ENCODE data around the gene CADM2.

CADM2 gene

DNA sequence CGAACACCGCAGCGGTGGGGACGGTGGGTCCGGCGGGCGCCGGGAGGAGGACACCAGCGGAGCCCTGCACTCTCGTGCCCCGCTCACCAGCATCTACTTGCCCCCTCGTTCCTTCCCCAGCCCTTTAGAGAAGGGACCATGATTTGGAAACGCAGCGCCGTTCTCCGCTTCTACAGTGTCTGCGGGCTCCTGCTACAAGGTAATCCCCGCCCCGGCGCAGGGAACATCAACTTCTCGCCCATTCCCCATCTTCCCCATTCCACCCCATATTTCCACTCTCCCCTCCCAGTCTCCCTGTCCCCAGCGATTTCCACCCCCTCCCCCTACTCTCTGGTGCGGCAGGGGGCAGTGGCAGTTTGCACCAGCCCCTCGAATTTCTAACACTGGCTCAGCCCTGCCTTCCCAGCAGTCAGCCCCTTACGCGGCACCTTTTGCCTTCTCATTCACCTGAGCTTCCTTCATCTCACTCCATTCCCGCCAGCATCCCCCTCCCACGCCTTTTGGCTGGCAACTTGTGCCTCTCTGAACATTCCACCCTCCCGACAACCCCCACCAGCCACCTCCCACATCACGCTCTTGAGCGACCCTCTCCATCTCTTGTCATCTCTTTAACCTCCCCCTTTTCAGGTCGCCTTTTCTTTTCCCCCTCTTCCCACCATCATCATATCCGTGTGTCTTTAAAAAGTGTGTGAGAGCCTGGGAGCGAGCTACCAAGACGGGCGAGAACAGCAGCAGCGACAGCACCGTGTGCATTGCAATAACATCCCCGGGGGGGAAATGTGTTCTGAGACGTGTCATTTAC, 882 bp downstream of the CADM2 start:
- H3K27ac ChIP-seq, result no peak overlapping the region
- no peaks in the 10 kb centered on the region for H3K36me3 ChIP-seq
- H3K4me1 ChIP-seq (ENCODE audit: control insufficient read depth in 1 of 2, insufficient read depth in 1 of 2, low read depth in 1 of 2, low read length in 1 of 2), result no peaks in the 10 kb centered on the region
- TF ChIP-seq, protein P1, sequence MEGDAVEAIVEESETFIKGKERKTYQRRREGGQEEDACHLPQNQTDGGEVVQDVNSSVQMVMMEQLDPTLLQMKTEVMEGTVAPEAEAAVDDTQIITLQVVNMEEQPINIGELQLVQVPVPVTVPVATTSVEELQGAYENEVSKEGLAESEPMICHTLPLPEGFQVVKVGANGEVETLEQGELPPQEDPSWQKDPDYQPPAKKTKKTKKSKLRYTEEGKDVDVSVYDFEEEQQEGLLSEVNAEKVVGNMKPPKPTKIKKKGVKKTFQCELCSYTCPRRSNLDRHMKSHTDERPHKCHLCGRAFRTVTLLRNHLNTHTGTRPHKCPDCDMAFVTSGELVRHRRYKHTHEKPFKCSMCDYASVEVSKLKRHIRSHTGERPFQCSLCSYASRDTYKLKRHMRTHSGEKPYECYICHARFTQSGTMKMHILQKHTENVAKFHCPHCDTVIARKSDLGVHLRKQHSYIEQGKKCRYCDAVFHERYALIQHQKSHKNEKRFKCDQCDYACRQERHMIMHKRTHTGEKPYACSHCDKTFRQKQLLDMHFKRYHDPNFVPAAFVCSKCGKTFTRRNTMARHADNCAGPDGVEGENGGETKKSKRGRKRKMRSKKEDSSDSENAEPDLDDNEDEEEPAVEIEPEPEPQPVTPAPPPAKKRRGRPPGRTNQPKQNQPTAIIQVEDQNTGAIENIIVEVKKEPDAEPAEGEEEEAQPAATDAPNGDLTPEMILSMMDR (IDR thresholded peaks at IDR 0.05), result no peak
- no peak overlapping the region for H3K4me3 ChIP-seq (ENCODE audit: low read depth in 1 of 2, low read length in 1 of 2)
- peaks cover 61% of the 10 kb centered on the region for H3K27me3 ChIP-seq
- H3K9me3 ChIP-seq, result no peaks in the 10 kb centered on the region

DNA sequence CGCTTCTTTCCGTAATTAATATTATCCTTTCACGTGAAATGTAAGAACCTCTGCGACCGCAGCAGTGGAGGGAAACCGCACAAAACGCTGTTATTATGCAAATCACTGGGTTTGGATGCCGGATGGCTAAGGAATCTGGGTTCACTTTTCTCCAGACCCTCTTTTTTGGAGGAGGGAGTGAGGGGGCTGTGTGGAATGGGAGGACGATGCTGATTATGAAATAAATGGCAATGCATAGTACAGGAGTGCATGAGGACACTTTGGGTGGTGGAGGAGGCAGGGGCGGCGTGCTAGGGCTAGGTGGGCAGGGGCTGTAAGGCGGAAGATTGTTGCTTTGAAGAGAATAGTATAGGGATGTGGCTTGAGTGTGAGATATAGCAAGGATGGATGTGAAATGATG, 1.8 kb downstream of the CADM2 start:
- H3K36me3 ChIP-seq, result no peaks in the 10 kb centered on the region
- H3K4me3 ChIP-seq (ENCODE audit: low read depth in 1 of 2, low read length in 1 of 2), result no peak overlapping the region
- TF ChIP-seq, protein P1 (IDR thresholded peaks at IDR 0.05), result no peak
- H3K27me3 ChIP-seq, result peaks cover 61% of the 10 kb centered on the region
- no peaks in the 10 kb centered on the region for H3K4me1 ChIP-seq (ENCODE audit: control insufficient read depth in 1 of 2, insufficient read depth in 1 of 2, low read depth in 1 of 2, low read length in 1 of 2)
- no peak overlapping the region for H3K27ac ChIP-seq
- no peaks in the 10 kb centered on the region for H3K9me3 ChIP-seq

DNA sequence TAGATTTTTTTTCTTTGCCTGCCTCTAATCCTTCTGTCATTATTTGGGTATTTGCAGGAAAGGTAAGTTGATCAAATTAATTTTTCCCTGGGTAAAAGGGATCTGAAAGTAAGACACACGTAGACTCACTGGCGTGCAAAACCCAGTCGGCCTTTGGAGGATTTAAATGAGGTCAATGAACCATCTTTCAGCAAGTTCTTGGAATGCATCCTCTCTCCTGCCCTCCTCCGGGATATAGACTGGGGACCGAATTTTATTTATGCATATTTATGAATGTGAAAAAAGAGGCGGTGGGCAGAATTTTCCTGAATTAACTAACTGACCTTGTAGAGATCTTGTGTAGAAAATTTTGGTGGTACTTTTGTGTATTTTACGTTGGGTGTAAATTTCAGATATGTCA, 2.2 kb downstream of the CADM2 start:
- peaks cover 61% of the 10 kb centered on the region for H3K27me3 ChIP-seq
- H3K4me1 ChIP-seq (ENCODE audit: control insufficient read depth in 1 of 2, insufficient read depth in 1 of 2, low read depth in 1 of 2, low read length in 1 of 2), result no peaks in the 10 kb centered on the region
- TF ChIP-seq, protein P1 (IDR thresholded peaks at IDR 0.05), result no peak
- H3K27ac ChIP-seq, result no peak overlapping the region
- no peaks in the 10 kb centered on the region for H3K36me3 ChIP-seq
- no peaks in the 10 kb centered on the region for H3K9me3 ChIP-seq
- no peak overlapping the region for H3K4me3 ChIP-seq (ENCODE audit: low read depth in 1 of 2, low read length in 1 of 2)

DNA sequence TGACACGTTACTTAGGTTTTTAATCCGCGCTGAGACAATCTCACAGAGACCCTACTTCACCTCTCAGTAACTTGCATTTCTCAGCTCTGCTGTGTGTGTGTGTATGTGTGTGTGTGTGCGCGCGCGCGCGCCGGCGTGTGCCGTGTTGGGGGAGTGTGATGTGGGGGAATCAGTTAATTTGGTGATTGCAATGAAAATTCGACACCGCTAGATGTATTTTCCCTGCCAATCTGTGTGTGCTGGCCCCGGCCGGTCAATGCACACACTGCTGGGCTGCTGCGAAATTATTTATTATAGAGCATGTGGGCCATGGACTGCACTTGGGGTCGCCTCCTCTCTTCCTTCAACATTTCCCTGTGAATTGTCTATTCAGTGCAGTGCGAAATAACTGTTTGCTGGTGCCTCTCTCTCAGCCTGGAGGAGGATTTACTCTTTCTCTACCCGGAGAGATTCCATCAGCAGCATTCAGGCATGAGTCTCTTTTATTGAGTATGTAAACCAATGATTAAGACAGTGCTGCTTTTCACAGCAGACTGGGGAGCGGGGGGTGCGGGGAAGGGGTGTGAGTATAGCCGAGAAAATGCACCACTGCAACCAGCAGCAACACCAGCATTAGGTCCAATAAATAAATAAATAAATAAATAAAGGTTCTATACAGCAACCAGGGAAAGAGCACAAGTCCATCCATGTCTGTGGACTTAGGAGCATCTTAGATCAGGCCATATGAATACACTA, 2.9 kb downstream of the CADM2 start:
- Histone ChIP-seq H3K9me3 (no peaks in the 10 kb centered on the region), H3K36me3 (no peaks in the 10 kb centered on the region), H3K4me1 (ENCODE audit: control insufficient read depth in 1 of 2, insufficient read depth in 1 of 2, low read depth in 1 of 2, low read length in 1 of 2) (no peaks in the 10 kb centered on the region), H3K27ac (no peak overlapping the region), H3K27me3 (peaks cover 61% of the 10 kb centered on the region), H3K4me3 (ENCODE audit: low read depth in 1 of 2, low read length in 1 of 2) (no peak overlapping the region)
- TF ChIP-seq, protein P1 (IDR thresholded peaks at IDR 0.05), result no peak

DNA sequence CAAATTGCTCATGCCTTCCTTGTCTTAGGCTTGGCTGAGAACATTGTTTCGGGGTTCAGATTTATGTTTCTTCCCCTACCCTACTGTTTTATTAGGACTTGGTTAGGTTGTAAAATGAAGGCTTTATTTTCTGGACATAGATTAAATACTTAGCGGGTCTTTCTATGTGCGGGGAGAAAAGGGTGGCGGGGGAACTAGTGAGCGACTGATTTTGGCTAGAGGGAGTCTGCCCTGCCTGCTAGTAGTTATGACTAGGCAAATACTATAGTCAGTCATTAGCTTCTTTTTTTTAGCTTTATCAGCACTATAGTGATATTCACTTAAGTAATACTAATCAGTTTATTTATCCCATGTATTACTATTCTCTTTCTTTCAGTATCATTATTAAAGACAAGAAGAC, 3.6 kb downstream of the CADM2 start:
- peaks cover 58% of the 10 kb centered on the region for H3K27me3 ChIP-seq
- no peaks in the 10 kb centered on the region for H3K9me3 ChIP-seq
- no peaks in the 10 kb centered on the region for H3K36me3 ChIP-seq
- no peak overlapping the region for H3K4me3 ChIP-seq (ENCODE audit: low read depth in 1 of 2, low read length in 1 of 2)
- H3K27ac ChIP-seq, result no peak overlapping the region
- TF ChIP-seq, protein P1 (IDR thresholded peaks at IDR 0.05), result no peak
- H3K4me1 ChIP-seq (ENCODE audit: control insufficient read depth in 1 of 2, insufficient read depth in 1 of 2, low read depth in 1 of 2, low read length in 1 of 2), result no peaks in the 10 kb centered on the region

All from neutrophil (primary cell).